Measurements from ENCODE around the gene GYPB. TPM values are rescaled to one million over a fixed set of nuclear protein-coding genes. Genes with fewer than 3 reads are reported as not detected.
"Not testable (repeated sequence)": the region's sequence is repeated elsewhere in the genome, so short reads cannot be mapped to it uniquely, and the experiment has no call there.

The GYPB gene
- total and polyA plus RNA-seq, 2 donors (not counting 1 experiment from before 2014, with no cell fraction given), result 0.91 TPM; not detected in 1

GRCh38 chr4:143950967-143951366 is 68.2 kb downstream of the GYPB start:
- H3K9me3 ChIP-seq (ENCODE audit: control extremely low read depth in 1 of 3, control insufficient read depth in 2 of 3, insufficient read depth in 1 of 3, low read length in 2 of 3); H3K27me3 ChIP-seq (replicated peaks in 1 of 4; ENCODE audit: control extremely low read depth in 1 of 4, control insufficient read depth in 3 of 4, insufficient read depth in 4 of 4, low read length in 3 of 4); H3K9ac ChIP-seq (ENCODE audit: low read length); H3K4me1 Mint-ChIP-seq; H3K36me3 ChIP-seq (replicated peaks in 1 of 2; ENCODE audit: control extremely low read depth in 1 of 2, control insufficient read depth in 1 of 2, extremely low read depth in 1 of 2, insufficient read depth in 2 of 2, low read length in 1 of 2); ATAC-seq (ENCODE audit: low read depth); POLR2A ChIA-PET; H3K27me3 Mint-ChIP-seq; H3K4me2 ChIP-seq (replicated peaks; ENCODE audit: low read depth, low read length, poor library complexity, severe bottlenecking); H3K4me1 ChIP-seq (ENCODE audit: control insufficient read depth in 2 of 2, insufficient read depth in 2 of 2, low read length in 2 of 2); H3K27ac ChIP-seq (ENCODE audit: low read length in 2 of 2); H3K79me2 ChIP-seq (ENCODE audit: control insufficient read depth, insufficient read depth, low read length); H3K4me3 Mint-ChIP-seq; H3K27ac Mint-ChIP-seq; DNase-seq; intact Hi-C loops (cut with micrococcal nuclease); CTCF ChIA-PET; H4K20me1 ChIP-seq (ENCODE audit: control insufficient read depth, insufficient read depth, low read length, poor library complexity, severe bottlenecking); H3K4me3 ChIP-seq (ENCODE audit: control extremely low read depth in 1 of 5, extremely low read depth in 1 of 5, insufficient read depth in 1 of 5, low read depth in 2 of 5, low read length in 4 of 5); H2AFZ ChIP-seq (ENCODE audit: insufficient read depth, low read depth, low read length, poor library complexity, severe bottlenecking): not testable (repeated sequence)
- WGBS (ENCODE audit: insufficient coverage), result 93% methylated on average over 4 of the region's 4 CpGs
- peaks cover 10% of the 10 kb centered on the region for H3K9me3 Mint-ChIP-seq (ENCODE audit: insufficient read depth)

GRCh38 chr4:143950185-143950584 is 69.0 kb downstream of the GYPB start:
- H3K4me2 ChIP-seq (replicated peaks; ENCODE audit: low read depth, low read length, poor library complexity, severe bottlenecking); H3K36me3 ChIP-seq (replicated peaks in 1 of 2; ENCODE audit: control extremely low read depth in 1 of 2, control insufficient read depth in 1 of 2, extremely low read depth in 1 of 2, insufficient read depth in 2 of 2, low read length in 1 of 2); H3K4me3 Mint-ChIP-seq; H3K4me1 ChIP-seq (ENCODE audit: control insufficient read depth in 2 of 2, insufficient read depth in 2 of 2, low read length in 2 of 2); H4K20me1 ChIP-seq (ENCODE audit: control insufficient read depth, insufficient read depth, low read length, poor library complexity, severe bottlenecking); H3K27me3 ChIP-seq (replicated peaks in 1 of 4; ENCODE audit: control extremely low read depth in 1 of 4, control insufficient read depth in 3 of 4, insufficient read depth in 4 of 4, low read length in 3 of 4); intact Hi-C loops (cut with micrococcal nuclease); H3K79me2 ChIP-seq (ENCODE audit: control insufficient read depth, insufficient read depth, low read length); H3K27ac Mint-ChIP-seq; ATAC-seq (ENCODE audit: low read depth); POLR2A ChIA-PET; H3K9me3 ChIP-seq (ENCODE audit: control extremely low read depth in 1 of 3, control insufficient read depth in 2 of 3, insufficient read depth in 1 of 3, low read length in 2 of 3); H3K27ac ChIP-seq (ENCODE audit: low read length in 2 of 2); DNase-seq; H3K4me3 ChIP-seq (ENCODE audit: control extremely low read depth in 1 of 5, extremely low read depth in 1 of 5, insufficient read depth in 1 of 5, low read depth in 2 of 5, low read length in 4 of 5); H3K27me3 Mint-ChIP-seq; H3K4me1 Mint-ChIP-seq; H3K9ac ChIP-seq (ENCODE audit: low read length); CTCF ChIA-PET; H2AFZ ChIP-seq (ENCODE audit: insufficient read depth, low read depth, low read length, poor library complexity, severe bottlenecking): not testable (repeated sequence)
- WGBS (ENCODE audit: insufficient coverage), result 20% methylated on average over 1 of the region's 1 CpG
- peaks cover 10% of the 10 kb centered on the region for H3K9me3 Mint-ChIP-seq (ENCODE audit: insufficient read depth)

GRCh38 chr4:143947493-143947892 is 71.7 kb downstream of the GYPB start:
- H3K9me3 Mint-ChIP-seq (ENCODE audit: insufficient read depth); H3K4me2 ChIP-seq (replicated peaks; ENCODE audit: low read depth, low read length, poor library complexity, severe bottlenecking); H3K4me1 Mint-ChIP-seq; H3K4me3 ChIP-seq (ENCODE audit: control extremely low read depth in 1 of 5, extremely low read depth in 1 of 5, insufficient read depth in 1 of 5, low read depth in 2 of 5, low read length in 4 of 5); H3K36me3 ChIP-seq (replicated peaks in 1 of 2; ENCODE audit: control extremely low read depth in 1 of 2, control insufficient read depth in 1 of 2, extremely low read depth in 1 of 2, insufficient read depth in 2 of 2, low read length in 1 of 2); DNase-seq; H3K27me3 ChIP-seq (replicated peaks in 1 of 4; ENCODE audit: control extremely low read depth in 1 of 4, control insufficient read depth in 3 of 4, insufficient read depth in 4 of 4, low read length in 3 of 4); H3K27ac ChIP-seq (ENCODE audit: low read length in 2 of 2); H3K27me3 Mint-ChIP-seq; H2AFZ ChIP-seq (ENCODE audit: insufficient read depth, low read depth, low read length, poor library complexity, severe bottlenecking); H3K9ac ChIP-seq (ENCODE audit: low read length); ATAC-seq (ENCODE audit: low read depth); H3K27ac Mint-ChIP-seq; H4K20me1 ChIP-seq (ENCODE audit: control insufficient read depth, insufficient read depth, low read length, poor library complexity, severe bottlenecking); H3K9me3 ChIP-seq (ENCODE audit: control extremely low read depth in 1 of 3, control insufficient read depth in 2 of 3, insufficient read depth in 1 of 3, low read length in 2 of 3); H3K4me1 ChIP-seq (ENCODE audit: control insufficient read depth in 2 of 2, insufficient read depth in 2 of 2, low read length in 2 of 2); H3K79me2 ChIP-seq (ENCODE audit: control insufficient read depth, insufficient read depth, low read length); CTCF ChIA-PET; POLR2A ChIA-PET; H3K4me3 Mint-ChIP-seq; intact Hi-C loops (cut with micrococcal nuclease): not testable (repeated sequence)
- WGBS (ENCODE audit: insufficient coverage), result no CpG with 5 or more reads among the region's 1 CpG

Other genes starting within 250 kb of the GYPB start
- 3.4 and 4.7 TPM in 2 replicates for gene GYPE, start 113.8 kb downstream of the GYPB start, total RNA-seq
- 2.8 and 3.0 TPM in 2 replicates for gene GYPE, start 113.8 kb downstream of the GYPB start, polyA plus RNA-seq
- not detected in 2 replicates for gene GYPA, start 121.3 kb upstream of the GYPB start, total RNA-seq
- gene GYPA, start 121.3 kb upstream of the GYPB start, polyA plus RNA-seq, result not detected in 2 replicates